Smooth muscle cell (in vitro differentiated cells): ENCODE results near the gene SERPINE1. TPM values are rescaled to one million over a fixed set of nuclear protein-coding genes. Genes with fewer than 3 reads are reported as not detected.
"Not testable (repeated sequence)": the region's sequence is repeated elsewhere in the genome, so short reads cannot be mapped to it uniquely, and the experiment has no call there.

ENCODE experiments used
- DNase-seq: peaks from one replicate; lab custom pipeline; 2025; ENCODE audit not compliant: unreplicated experiment; lab: John Stamatoyannopoulos, UW
- H2AFZ ChIP-seq: fragments of 200-600 bp; sonication (generic); 2 replicates; pipeline ENCODE4 v1.6.0; 2016; ENCODE audit warnings: antibody characterized with exemption, low read depth, mild to moderate bottlenecking
- H3F3A ChIP-seq: fragments of 200-600 bp; sonication (generic); 2 replicates; pipeline ENCODE4 v1.6.0; 2017; ENCODE audit warnings: antibody characterized with exemption, low read depth
- H3K27ac ChIP-seq: fragments of 200-600 bp; sonication (generic); 2 replicates; pipeline ENCODE4 v1.5.1; 2016; ENCODE audit warnings: low read depth, mild to moderate bottlenecking
- H3K27me3 ChIP-seq: fragments of 200-600 bp; sonication (generic); 2 replicates; pipeline ENCODE4 v1.6.1; 2016; ENCODE audit warnings: low read depth, mild to moderate bottlenecking
- H3K36me3 ChIP-seq: fragments of 200-600 bp; sonication (generic); 2 replicates; pipeline ENCODE4 v1.5.1; 2016; ENCODE audit warnings: low read depth
- H3K4me1 ChIP-seq: fragments of 200-600 bp; sonication (generic); 2 replicates; pipeline ENCODE4 v1.5.1; 2016; ENCODE audit warnings: low read depth
- H3K4me2 ChIP-seq: fragments of 200-600 bp; sonication (generic); 2 replicates; pipeline ENCODE4 v1.6.0; 2016; ENCODE audit warnings: mild to moderate bottlenecking
- H3K4me3 ChIP-seq: fragments of 200-600 bp; sonication (generic); 2 replicates; pipeline ENCODE4 v1.5.1; 2016; ENCODE audit warnings: mild to moderate bottlenecking
- H3K79me2 ChIP-seq: fragments of 200-600 bp; sonication (generic); 2 replicates; pipeline ENCODE4 v1.6.0; 2016; ENCODE audit warnings: low read depth, mild to moderate bottlenecking
- H3K9ac ChIP-seq: fragments of 200-600 bp; sonication (generic); 2 replicates; pipeline ENCODE4 v1.6.0; 2016; ENCODE audit warnings: low read depth
- H3K9me3 ChIP-seq: fragments of 200-600 bp; sonication (generic); replicated peaks from 2 replicates; pipeline ENCODE4 v1.5.1; 2016; ENCODE audit warnings: low read depth
- H4K20me1 ChIP-seq: fragments of 200-600 bp; sonication (generic); 2 replicates; pipeline ENCODE4 v1.6.0; 2016; ENCODE audit warnings: low read depth
- CTCF ChIP-seq: fragments of 200-600 bp; sonication (generic); IDR thresholded peaks from 2 replicates; pipeline ENCODE4 v1.5.1; 2017; ENCODE audit warnings: borderline replicate concordance, mild to moderate bottlenecking, antibody characterized with exemption; ENCODE audit not compliant: insufficient read depth, poor library complexity, severe bottlenecking
- WGBS: methylation state at CpG from one replicate; pipeline ENCODE4 v1.1.7; 2016; ENCODE audit warnings: low lambda C conversion rate; 5-methylcytosine and 5-hydroxymethylcytosine counted together
- polyA plus RNA-seq: library from polyadenylated mRNA; unstranded; fragments of >200 nt; fragmentation: Nextera tagmentation; extraction: Ambion mirVana; gene quantifications from 2 replicates; pipeline ENCODE4 v1.2.1, GENCODE V29; 2016
- total RNA-seq: library from RNA; depleted of rRNA; stranded (reverse); fragments of >200 nt; gene quantifications from 2 replicates; pipeline ENCODE4 v1.2.3, GENCODE V29; 2014

SERPINE1 gene
- total and polyA plus RNA-seq, 2 experiments from 2014 or later: 435 to 495 TPM

GRCh38 chr7:101112233-101112632 lies 14.7 kb upstream of the SERPINE1 start:
- DNase-seq: no peak
- no peaks in the 10 kb centered on the region for H3K79me2 ChIP-seq
- no peak for TF ChIP-seq CTCF
- H2AFZ ChIP-seq: no peak overlapping the region
- H3K9ac ChIP-seq: no peak overlapping the region
- no peak overlapping the region for H3K4me2 ChIP-seq
- WGBS: 82% methylated on average over 11 of the region's 11 CpGs
- no peaks in the 10 kb centered on the region for H4K20me1 ChIP-seq
- H3K36me3 ChIP-seq: no peaks in the 10 kb centered on the region
- H3K4me1 ChIP-seq: peaks cover 5% of the 10 kb centered on the region
- H3F3A ChIP-seq: peaks cover 4% of the 10 kb centered on the region
- peak overlapping the region; percentile 83 for H3K27ac ChIP-seq
- H3K9me3 ChIP-seq: no peaks in the 10 kb centered on the region
- no peak overlapping the region for H3K4me3 ChIP-seq
- H3K27me3 ChIP-seq: no peaks in the 10 kb centered on the region

DNA sequence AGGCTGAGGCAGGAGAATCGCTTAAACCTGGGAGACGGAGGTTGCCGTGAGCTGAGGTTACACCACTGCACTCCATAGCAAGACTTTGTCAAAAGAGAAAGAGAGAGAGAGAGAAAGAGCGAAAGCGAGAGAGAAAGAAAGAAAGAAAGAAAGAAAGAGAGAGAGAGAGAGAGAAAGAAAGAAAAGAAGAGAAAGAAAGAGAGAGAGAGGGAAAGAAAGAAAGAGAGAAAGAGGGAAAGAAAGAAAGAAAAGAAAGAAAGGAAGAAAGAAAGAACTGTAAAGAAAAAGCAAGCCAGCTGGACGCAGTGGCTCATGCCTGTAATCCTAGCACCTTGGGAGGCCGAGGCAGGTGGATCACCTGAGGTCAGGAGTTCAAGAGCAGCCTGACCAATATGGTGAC lies 13.8 kb upstream of the SERPINE1 start:
- H3F3A ChIP-seq, H2AFZ ChIP-seq, H3K36me3 ChIP-seq, H3K4me1 ChIP-seq, H4K20me1 ChIP-seq, H3K79me2 ChIP-seq, H3K4me2 ChIP-seq, H3K27ac ChIP-seq, H3K4me3 ChIP-seq, H3K9me3 ChIP-seq, DNase-seq, H3K27me3 ChIP-seq, H3K9ac ChIP-seq: not testable (repeated sequence)
- WGBS: 96% methylated on average over 7 of the region's 7 CpGs

- peaks cover 5% of the 10 kb centered on the region for H3K4me1 ChIP-seq
- no peak overlapping the region for H3K27ac ChIP-seq
- H3K4me3 ChIP-seq: no peak overlapping the region
- no peak overlapping the region for H2AFZ ChIP-seq
- WGBS: 80% methylated on average over 11 of the region's 11 CpGs
- no peaks in the 10 kb centered on the region for H4K20me1 ChIP-seq
- no peak overlapping the region for H3K9ac ChIP-seq
- H3K27me3 ChIP-seq: no peaks in the 10 kb centered on the region
- TF ChIP-seq CTCF: no peak
- no peak overlapping the region for H3K4me2 ChIP-seq
- DNase-seq: no peak
- no peaks in the 10 kb centered on the region for H3K36me3 ChIP-seq
- H3K79me2 ChIP-seq: no peaks in the 10 kb centered on the region
- peaks cover 6% of the 10 kb centered on the region for H3F3A ChIP-seq
- H3K9me3 ChIP-seq: no peaks in the 10 kb centered on the region
These were observed 13.1 kb upstream of the SERPINE1 start for GRCh38 chr7:101113836-101114235.

DNA sequence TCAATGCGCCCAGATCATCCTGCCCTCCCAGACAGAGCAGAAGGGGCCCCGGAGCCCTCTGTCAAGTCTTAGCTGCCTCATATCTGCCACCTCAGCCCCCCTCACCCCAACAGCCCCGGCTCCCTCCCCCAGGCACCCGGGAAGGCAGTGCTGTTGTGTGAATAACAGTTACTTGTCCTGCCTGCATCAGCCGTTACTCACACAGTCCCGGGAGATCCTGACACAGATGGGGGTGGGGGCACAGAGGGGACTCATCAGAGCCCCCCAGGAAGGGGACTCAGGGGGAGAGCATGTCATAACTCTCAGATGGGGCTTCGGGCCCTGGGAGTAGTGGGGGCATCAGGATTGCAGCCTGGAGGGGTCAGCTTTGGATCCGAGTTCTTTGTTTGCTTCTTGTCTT lies 12.4 kb upstream of the SERPINE1 start:
- peaks cover 13% of the 10 kb centered on the region for H3F3A ChIP-seq
- DNase-seq: no peak
- H3K4me1 ChIP-seq: peaks cover 5% of the 10 kb centered on the region
- no peaks in the 10 kb centered on the region for H3K36me3 ChIP-seq
- H2AFZ ChIP-seq: no peak overlapping the region
- no peak overlapping the region for H3K4me2 ChIP-seq
- no peaks in the 10 kb centered on the region for H3K9me3 ChIP-seq
- no peak for TF ChIP-seq CTCF
- 48% methylated on average over 8 of the region's 8 CpGs for WGBS
- no peaks in the 10 kb centered on the region for H4K20me1 ChIP-seq
- H3K79me2 ChIP-seq: no peaks in the 10 kb centered on the region
- H3K9ac ChIP-seq: no peak overlapping the region
- H3K27me3 ChIP-seq: no peaks in the 10 kb centered on the region
- peak overlapping the region; percentile 48 for H3K27ac ChIP-seq
- no peak overlapping the region for H3K4me3 ChIP-seq
